Mammary epithelial cell (primary cell): Measurements from ENCODE around the gene UBE2E1.

Experiments used
- CTCF ChIP-seq, 2 donors: IDR thresholded peaks in 1 of 2; conservative IDR thresholded peaks in 1 of 2; 2 replicates each; pipeline ENCODE4 v1.5.1; 2011 to 2012; ENCODE audit warnings: inconsistent platforms in 2 of 2, low read length in 2 of 2, mild to moderate bottlenecking in 2 of 2, control low read depth in 1 of 2, low read depth in 1 of 2; ENCODE audit not compliant: insufficient read depth in 1 of 2; ENCODE audit errors: extremely low read depth in 1 of 2
- EZH2 ChIP-seq: IDR thresholded peaks from 2 replicates; pipeline ENCODE4 v1.6.1; 2012; ENCODE audit warnings: low read length, inconsistent platforms, borderline replicate concordance

GRCh38 chr3:23895181-23895580, 89.4 kb downstream of the UBE2E1 start:
- TF ChIP-seq CTCF (conservative IDR thresholded peaks at IDR 0.05 in 1 of 2, IDR thresholded peaks at IDR 0.05 in 1 of 2; ENCODE audit: extremely low read depth in 1 of 2, insufficient read depth in 1 of 2, low read depth in 1 of 2, low read length in 2 of 2), result no peak
- no peak for TF ChIP-seq EZH2
